ENCODE results near the gene LRRC38. TPM values are rescaled to one million over a fixed set of nuclear protein-coding genes. Genes with fewer than 3 reads are reported as not detected.
A peak's percentile ranks its signal among the peaks of the same experiment; 100 is the strongest.

Gene LRRC38
- total and polyA plus RNA-seq, 12 donors, result 3.2 to 60.3 (median 9.5) TPM

DNA sequence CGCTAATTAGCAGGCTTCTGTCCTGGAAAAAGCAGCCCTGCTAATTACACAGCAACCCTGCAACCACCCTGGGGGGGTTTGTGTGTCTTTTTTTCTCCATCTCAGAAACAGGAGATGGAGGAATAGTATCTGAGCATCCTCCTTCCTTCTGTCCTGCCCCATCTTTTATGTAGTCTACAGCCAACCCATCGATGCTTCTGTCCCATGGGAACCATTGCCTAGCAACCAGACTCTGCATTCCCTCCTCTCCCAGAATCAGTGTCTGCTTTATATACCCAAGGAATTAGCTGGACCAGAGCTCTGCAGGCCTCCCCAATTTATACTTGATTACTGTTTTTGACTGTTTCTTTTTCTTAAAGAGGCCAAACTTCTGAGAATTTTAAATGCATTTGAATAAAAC lies 35.1 kb downstream of the LRRC38 start:
- intact Hi-C loops (cut with DNase I), result no loop called here
- no peaks in the 10 kb centered on the region for H3K36me3 ChIP-seq (replicated peaks in 1 of 2)
- no peaks in the 10 kb centered on the region for H3K27me3 ChIP-seq
- WGBS, 4 donors, result 73 to 81% (median 78%) methylated on average over 2 of the region's 2 CpGs
- no peak overlapping the region for H3K27ac ChIP-seq
- no peaks in the 10 kb centered on the region for H3K4me1 ChIP-seq (replicated peaks in 1 of 2)
- H3K4me3 ChIP-seq, result no peak overlapping the region
- no peaks in the 10 kb centered on the region for H3K9me3 ChIP-seq (replicated peaks in 1 of 3)
- no peak for TF ChIP-seq POLR2A (IDR thresholded peaks at IDR 0.05)
- TF ChIP-seq, protein P1, sequence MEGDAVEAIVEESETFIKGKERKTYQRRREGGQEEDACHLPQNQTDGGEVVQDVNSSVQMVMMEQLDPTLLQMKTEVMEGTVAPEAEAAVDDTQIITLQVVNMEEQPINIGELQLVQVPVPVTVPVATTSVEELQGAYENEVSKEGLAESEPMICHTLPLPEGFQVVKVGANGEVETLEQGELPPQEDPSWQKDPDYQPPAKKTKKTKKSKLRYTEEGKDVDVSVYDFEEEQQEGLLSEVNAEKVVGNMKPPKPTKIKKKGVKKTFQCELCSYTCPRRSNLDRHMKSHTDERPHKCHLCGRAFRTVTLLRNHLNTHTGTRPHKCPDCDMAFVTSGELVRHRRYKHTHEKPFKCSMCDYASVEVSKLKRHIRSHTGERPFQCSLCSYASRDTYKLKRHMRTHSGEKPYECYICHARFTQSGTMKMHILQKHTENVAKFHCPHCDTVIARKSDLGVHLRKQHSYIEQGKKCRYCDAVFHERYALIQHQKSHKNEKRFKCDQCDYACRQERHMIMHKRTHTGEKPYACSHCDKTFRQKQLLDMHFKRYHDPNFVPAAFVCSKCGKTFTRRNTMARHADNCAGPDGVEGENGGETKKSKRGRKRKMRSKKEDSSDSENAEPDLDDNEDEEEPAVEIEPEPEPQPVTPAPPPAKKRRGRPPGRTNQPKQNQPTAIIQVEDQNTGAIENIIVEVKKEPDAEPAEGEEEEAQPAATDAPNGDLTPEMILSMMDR (IDR thresholded peaks at IDR 0.05), result no peak
- DNase-seq, result no peak

DNA sequence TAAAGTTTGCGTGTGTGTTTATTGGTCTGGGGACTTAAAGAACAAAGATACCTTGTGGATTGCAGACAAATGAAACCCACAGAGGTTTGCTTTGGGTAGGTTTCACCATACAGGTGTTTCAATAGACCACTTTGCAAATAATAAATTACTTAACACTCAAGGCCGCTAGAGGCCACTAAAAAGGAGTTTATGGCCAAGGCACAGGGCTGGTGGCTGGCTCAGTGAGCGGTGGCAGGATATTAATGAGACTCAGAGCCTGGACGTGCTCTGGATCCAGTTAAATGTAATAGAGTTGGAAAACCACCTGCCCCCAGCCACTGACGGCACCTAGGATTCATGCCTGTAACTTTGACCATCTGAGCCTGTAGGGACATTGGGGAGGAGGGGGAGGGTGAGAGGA lies 44.5 kb downstream of the LRRC38 start:
- no peaks in the 10 kb centered on the region for H3K9me3 ChIP-seq (replicated peaks in 1 of 3)
- H3K4me1 ChIP-seq (replicated peaks in 1 of 2), result no peaks in the 10 kb centered on the region
- no peak overlapping the region for H3K4me3 ChIP-seq
- WGBS, 4 donors, result 37 to 38% (median 37%) methylated on average over 5 of the region's 5 CpGs
- DNase-seq, result peak in 6 of 7 donors; percentile 27 to 65 (median 44)
- H3K27ac ChIP-seq, result no peak overlapping the region
- intact Hi-C loops (cut with DNase I), result loop anchor here in 1 of 2 donors (10.0 kb wide), 1 partner anchor 75 kb away; no protein-coding TSS in a partner anchor
- no peaks in the 10 kb centered on the region for H3K27me3 ChIP-seq
- H3K36me3 ChIP-seq (replicated peaks in 1 of 2), result no peaks in the 10 kb centered on the region
- TF ChIP-seq POLR2A (IDR thresholded peaks at IDR 0.05), result no peak
- TF ChIP-seq, protein P1 (IDR thresholded peaks at IDR 0.05), result peak in 4 of 6 experiments; percentile 28 to 43 (median 35)

DNA sequence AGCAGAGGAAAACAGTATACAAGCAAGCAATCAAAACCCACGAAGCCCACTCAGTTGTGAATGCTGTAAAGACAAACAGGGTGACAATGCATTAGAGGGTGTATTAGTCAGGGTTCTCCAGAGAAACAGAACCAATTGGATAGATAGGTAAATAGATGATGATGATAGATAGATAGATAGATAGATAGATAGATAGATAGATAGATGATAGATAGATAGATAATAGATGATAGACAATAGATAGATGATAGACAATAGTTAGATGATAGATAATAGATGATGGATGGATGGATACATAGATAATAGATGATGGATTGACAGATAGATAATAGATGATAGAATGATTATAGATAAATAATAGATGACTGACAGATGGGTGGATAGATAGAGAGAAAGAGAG lies 48.3 kb downstream of the LRRC38 start:
- intact Hi-C loops (cut with DNase I), result loop anchor here in 1 of 2 donors (10.0 kb wide), 1 partner anchor 79 kb away; no protein-coding TSS in a partner anchor
- no peaks in the 10 kb centered on the region for H3K9me3 ChIP-seq (replicated peaks in 1 of 3)
- H3K4me3 ChIP-seq, result no peak overlapping the region
- no peak for DNase-seq
- H3K27me3 ChIP-seq, result no peaks in the 10 kb centered on the region
- no peaks in the 10 kb centered on the region for H3K4me1 ChIP-seq (replicated peaks in 1 of 2)
- no peak for TF ChIP-seq POLR2A (IDR thresholded peaks at IDR 0.05)
- TF ChIP-seq, protein P1 (IDR thresholded peaks at IDR 0.05), result no peak
- H3K27ac ChIP-seq, result no peak overlapping the region
- 69 to 95% (median 74%) methylated on average over 1 of the region's 1 CpG for WGBS, 4 donors
- no peaks in the 10 kb centered on the region for H3K36me3 ChIP-seq (replicated peaks in 1 of 2)

DNA sequence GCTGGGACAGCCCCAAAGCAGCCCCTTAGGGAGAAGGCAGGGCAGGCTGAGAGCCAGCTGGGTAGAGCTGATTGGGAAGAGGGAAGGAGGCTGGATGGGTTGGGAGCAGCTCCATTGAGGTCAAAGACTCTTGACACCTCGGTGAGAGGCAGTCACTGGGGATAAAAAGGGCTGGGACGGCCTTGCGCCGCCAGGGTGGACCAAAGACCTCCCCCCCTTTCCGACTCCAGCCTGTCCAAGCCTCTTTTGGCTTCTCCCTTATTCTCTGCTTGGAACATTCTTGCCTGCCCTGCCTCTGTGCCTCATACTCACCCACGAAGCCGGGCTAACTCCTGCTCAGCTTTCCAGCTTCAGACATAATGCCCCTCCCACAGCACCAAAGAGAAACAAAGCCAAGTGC lies 51.1 kb downstream of the LRRC38 start:
- intact Hi-C loops (cut with DNase I), result loop anchor here in 1 of 2 donors (10.0 kb wide), 1 partner anchor 82 kb away; no protein-coding TSS in a partner anchor
- no peaks in the 10 kb centered on the region for H3K36me3 ChIP-seq (replicated peaks in 1 of 2)
- H3K4me3 ChIP-seq, result no peak overlapping the region
- TF ChIP-seq, protein P1 (IDR thresholded peaks at IDR 0.05), result no peak
- no peak for TF ChIP-seq POLR2A (IDR thresholded peaks at IDR 0.05)
- H3K27me3 ChIP-seq, result no peaks in the 10 kb centered on the region
- DNase-seq, result no peak
- no peaks in the 10 kb centered on the region for H3K4me1 ChIP-seq (replicated peaks in 1 of 2)
- no peak overlapping the region for H3K27ac ChIP-seq
- H3K9me3 ChIP-seq (replicated peaks in 1 of 3), result no peaks in the 10 kb centered on the region
- 72 to 83% (median 76%) methylated on average over 7 of the region's 7 CpGs for WGBS, 4 donors

Data from adrenal gland (tissue), 12 donors.